ENCODE results near the gene TAAR1. TPM values are rescaled to one million over a fixed set of nuclear protein-coding genes. Genes with fewer than 3 reads are reported as not detected.
A peak's percentile ranks its signal among the peaks of the same experiment; 100 is the strongest.

TAAR1 gene
- total and polyA plus RNA-seq, 10 donors, result 0.37 TPM; not detected in 9

GRCh38 chr6:132616677-132617076, 42.3 kb downstream of the TAAR1 start:
- TF ChIP-seq POLR2A (IDR thresholded peaks at IDR 0.05) (no peak), POLR2AphosphoS5 (IDR thresholded peaks at IDR 0.05) (no peak), CTCF (IDR thresholded peaks at IDR 0.05 in 8 of 11, conservative IDR thresholded peaks at IDR 0.05 in 3 of 11) (no peak)
- H3K4me1 ChIP-seq, result peaks cover 0 to 14% (median 0%) of the 10 kb centered on the region in 6 donors
- intact Hi-C loops (cut with DNase I; ENCODE audit: low total_unique reads), result no loop called here
- H3K36me3 ChIP-seq, result no peaks in the 10 kb centered on the region
- H3K9me3 ChIP-seq, result no peaks in the 10 kb centered on the region
- H3K4me3 ChIP-seq, result no peak overlapping the region
- H3K27ac ChIP-seq, result no peak overlapping the region
- DNase-seq, result no peak
- no peaks in the 10 kb centered on the region for H3K27me3 ChIP-seq (replicated peaks in 1 of 7)
- 24 to 38% (median 31%) methylated on average over 1 of the region's 1 CpG for WGBS, 5 donors

GRCh38 chr6:132614554-132614953, 44.4 kb downstream of the TAAR1 start:
- H3K9me3 ChIP-seq, result no peaks in the 10 kb centered on the region
- peak overlapping the region in 5 of 8 donors; percentile 3 to 54 (median 13) for H3K4me3 ChIP-seq
- no peak for DNase-seq
- H3K27me3 ChIP-seq (replicated peaks in 1 of 7), result no peaks in the 10 kb centered on the region
- H3K36me3 ChIP-seq, result no peaks in the 10 kb centered on the region
- WGBS, 5 donors, result 45 to 73% (median 71%) methylated on average over 5 to 7 of the region's 7 CpGs
- peak overlapping the region in 2 of 8 donors; percentile 22 to 27 for H3K27ac ChIP-seq
- intact Hi-C loops (cut with DNase I; ENCODE audit: low total_unique reads), result no loop called here
- no peak for TF ChIP-seq CTCF (IDR thresholded peaks at IDR 0.05 in 8 of 11, conservative IDR thresholded peaks at IDR 0.05 in 3 of 11)
- no peak for TF ChIP-seq POLR2A (IDR thresholded peaks at IDR 0.05)
- TF ChIP-seq POLR2AphosphoS5 (IDR thresholded peaks at IDR 0.05), result no peak
- H3K4me1 ChIP-seq, result peaks cover 0 to 14% (median 0%) of the 10 kb centered on the region in 6 donors

- DNase-seq, result no peak
- Histone ChIP-seq H3K9me3 (no peaks in the 10 kb centered on the region), H3K27me3 (replicated peaks in 1 of 7) (no peaks in the 10 kb centered on the region), H3K4me1 (peaks cover 0 to 14% (median 0%) of the 10 kb centered on the region in 6 donors), H3K27ac (no peak overlapping the region), H3K4me3 (no peak overlapping the region), H3K36me3 (no peaks in the 10 kb centered on the region)
- 50 to 71% (median 64%) methylated on average over 4 of the region's 4 CpGs for WGBS, 5 donors
- no peak for TF ChIP-seq POLR2AphosphoS5 (IDR thresholded peaks at IDR 0.05)
- TF ChIP-seq CTCF (IDR thresholded peaks at IDR 0.05 in 8 of 11, conservative IDR thresholded peaks at IDR 0.05 in 3 of 11), result no peak
- no peak for TF ChIP-seq POLR2A (IDR thresholded peaks at IDR 0.05)
- intact Hi-C loops (cut with DNase I; ENCODE audit: low total_unique reads), result no loop called here
These were observed 46.4 kb downstream of the TAAR1 start for GRCh38 chr6:132612449-132613108.

GRCh38 chr6:132611616-132612015, 47.4 kb downstream of the TAAR1 start:
- DNase-seq, result no peak
- Histone ChIP-seq H3K27ac (no peak overlapping the region), H3K4me3 (no peak overlapping the region), H3K9me3 (no peaks in the 10 kb centered on the region), H3K27me3 (replicated peaks in 1 of 7) (no peaks in the 10 kb centered on the region), H3K4me1 (peaks cover 0 to 14% (median 0%) of the 10 kb centered on the region in 6 donors), H3K36me3 (no peaks in the 10 kb centered on the region)
- intact Hi-C loops (cut with DNase I; ENCODE audit: low total_unique reads), result no loop called here
- TF ChIP-seq POLR2A (IDR thresholded peaks at IDR 0.05) (no peak), CTCF (IDR thresholded peaks at IDR 0.05 in 8 of 11, conservative IDR thresholded peaks at IDR 0.05 in 3 of 11) (no peak), POLR2AphosphoS5 (IDR thresholded peaks at IDR 0.05) (no peak)
- WGBS, 5 donors, result 84 to 94% (median 89%) methylated on average over 2 of the region's 2 CpGs
